NCI-H2107 treated with DMSO at 0.1 percent for 48 hours (cell line): ENCODE measurements around the gene AP3S2.
"Not testable (repeated sequence)": the region's sequence is repeated elsewhere in the genome, so short reads cannot be mapped to it uniquely, and the experiment has no call there.

Experiments
- DNase-seq: peaks from one replicate; lab custom pipeline; 2025; ENCODE audit not compliant: unreplicated experiment; lab: John Stamatoyannopoulos, UW

AP3S2 gene

DNA sequence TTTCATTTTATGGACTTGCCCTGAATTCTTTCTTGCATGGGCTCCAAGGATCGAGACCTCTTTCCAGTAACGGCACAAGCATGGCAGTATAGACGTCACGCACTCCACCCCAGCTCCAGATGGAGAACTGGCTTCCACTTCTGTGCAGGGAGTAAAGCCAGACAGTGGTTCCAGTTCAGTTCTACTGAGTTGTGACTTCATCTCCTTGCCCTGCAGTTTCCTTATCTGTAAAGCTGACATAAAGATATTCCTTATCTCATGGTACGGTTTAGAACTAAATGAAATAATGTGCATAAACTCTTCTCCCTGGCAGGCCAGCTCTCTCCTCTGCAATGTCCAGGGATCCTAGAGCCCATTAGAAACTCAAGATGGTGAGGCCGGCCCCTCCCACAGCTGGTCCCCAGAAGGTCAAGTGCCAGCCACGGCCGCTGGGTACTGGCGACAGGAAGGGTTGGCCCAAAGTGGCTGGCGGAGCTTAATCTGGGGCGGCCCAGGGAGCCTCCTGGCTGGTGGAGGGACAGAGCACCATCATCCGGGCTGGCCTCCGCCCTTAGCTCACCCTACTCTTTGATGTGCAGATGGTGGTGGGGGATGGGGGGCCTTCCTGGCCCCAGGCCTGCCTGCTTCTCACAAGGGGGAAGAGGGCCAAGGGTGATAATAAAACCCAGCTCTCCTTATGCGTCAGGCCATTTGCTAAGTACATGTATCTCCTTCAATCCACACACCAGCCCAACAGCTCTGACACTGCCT is 110.5 kb downstream of the AP3S2 start:
- DNase-seq: no peak

GRCh38 chr15:89782619-89782950 is 111.2 kb downstream of the AP3S2 start:
- DNase-seq: not testable (repeated sequence)

- no peak for DNase-seq
Measured at GRCh38 chr15:89781891-89782618, 111.7 kb downstream of the AP3S2 start.

DNA sequence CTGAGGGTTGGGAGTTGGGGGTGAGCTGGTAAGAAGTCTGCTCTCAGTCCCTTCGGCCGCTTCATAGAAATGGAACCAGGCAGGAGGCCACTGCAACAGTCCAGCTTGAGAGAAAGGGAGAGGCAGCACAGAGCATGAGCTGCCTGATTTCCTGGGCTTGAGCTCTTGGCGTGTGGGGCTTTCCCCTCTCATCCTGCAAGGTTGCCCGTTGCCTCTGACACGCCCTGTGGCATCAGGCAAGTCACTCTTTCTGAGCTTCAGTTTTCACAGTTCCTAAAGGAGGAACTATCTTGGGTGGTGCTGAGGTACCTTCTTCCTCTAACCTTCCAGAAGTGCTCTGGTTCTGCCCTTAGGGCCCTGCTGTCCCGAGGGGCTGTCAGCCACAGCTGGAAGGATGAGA is 112.7 kb downstream of the AP3S2 start:
- DNase-seq: no peak

GRCh38 chr15:89780601-89781000 is 113.2 kb downstream of the AP3S2 start:
- no peak for DNase-seq
